Measurements from ENCODE around the gene PNLIPRP2. TPM values are rescaled to one million over a fixed set of nuclear protein-coding genes. Genes with fewer than 3 reads are reported as not detected.

Gene PNLIPRP2
- total RNA-seq, 1 experiment from 2014 or later: 1.1 TPM

DNA sequence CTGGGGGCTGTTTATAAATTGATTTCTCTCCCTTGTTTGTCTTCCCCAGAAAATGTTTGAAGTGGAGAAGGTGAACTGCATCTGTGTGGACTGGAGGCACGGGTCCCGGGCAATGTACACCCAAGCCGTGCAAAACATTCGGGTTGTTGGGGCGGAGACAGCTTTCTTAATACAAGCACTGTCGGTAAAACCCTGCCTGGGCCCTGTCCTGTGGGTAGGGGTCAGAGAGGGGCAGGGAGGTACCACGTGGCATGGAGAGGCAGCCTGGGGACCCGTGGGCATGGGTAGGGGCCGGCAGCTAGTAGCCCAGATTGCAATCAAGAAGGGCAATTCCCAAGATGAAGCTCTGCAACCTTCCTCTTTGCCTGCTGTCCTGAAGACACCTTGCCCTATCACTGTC lies 6.1 kb downstream of the PNLIPRP2 start:
- ChIA-PET RAD21 (ENCODE audit: low non-redundant PET in 1 of 2, low total read pairs in 2 of 2, uncharacterized antibody in 2 of 2, unreplicated experiment in 2 of 2) (interaction anchor here (0.9 to 2.7 kb wide), 4 partner anchors 145 to 548 kb away, joined by 3 to 11 read pairs (median 5); no protein-coding TSS in a partner anchor), POLR2A (interaction anchor here (0.9 kb wide), 1 partner anchor 548 kb away, joined by 3 read pairs; no protein-coding TSS in a partner anchor), CTCF (interaction anchor here (0.7 to 4.6 kb wide), 9 partner anchors 12 to 549 kb away, joined by 3 to 56 read pairs (median 4); no protein-coding TSS in a partner anchor)
- peak overlapping the region; percentile 82 for H3K4me2 ChIP-seq (ENCODE audit: low read length)
- DNase-seq (ENCODE audit: low read depth, low spot score): no peak
- intact Hi-C loops (cut with micrococcal nuclease): loop anchor here (1.0 to 2.0 kb wide), 2 partner anchors 161 to 550 kb away; no protein-coding TSS in a partner anchor
- no peaks in the 10 kb centered on the region for H3K9me3 ChIP-seq (ENCODE audit: control insufficient read depth in 1 of 2, insufficient read depth in 1 of 2, low read depth in 1 of 2, low read length in 2 of 2)
- BruUV-seq (replicated peaks): no TSS peak
- no peaks in the 10 kb centered on the region for H3K9me2 ChIP-seq (ENCODE audit: insufficient read depth)
- H4K20me1 ChIP-seq (ENCODE audit: insufficient read depth): no peaks in the 10 kb centered on the region; the same call in 1 of the 2 replicates
- H3K36me3 ChIP-seq (ENCODE audit: control insufficient read depth in 1 of 2, insufficient read depth in 2 of 2, low read length in 2 of 2): no peaks in the 10 kb centered on the region
- H3K9ac ChIP-seq (ENCODE audit: low read length): no peak overlapping the region
- no peaks in the 10 kb centered on the region for H3K27me3 ChIP-seq (ENCODE audit: insufficient read depth, low read length)
- no peak for TF ChIP-seq POLR2A (IDR thresholded peaks at IDR 0.05; ENCODE audit: borderline replicate concordance, extremely low read depth, insufficient read depth, insufficient read length)
- TF ChIP-seq ZFX (IDR thresholded peaks at IDR 0.05): no peak
- no peak for TF ChIP-seq SRF (IDR thresholded peaks at IDR 0.05; ENCODE audit: low read depth)
- TF ChIP-seq, protein P1, sequence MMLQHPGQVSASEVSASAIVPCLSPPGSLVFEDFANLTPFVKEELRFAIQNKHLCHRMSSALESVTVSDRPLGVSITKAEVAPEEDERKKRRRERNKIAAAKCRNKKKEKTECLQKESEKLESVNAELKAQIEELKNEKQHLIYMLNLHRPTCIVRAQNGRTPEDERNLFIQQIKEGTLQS (IDR thresholded peaks at IDR 0.05): no peak
- TF ChIP-seq, protein P2, sequence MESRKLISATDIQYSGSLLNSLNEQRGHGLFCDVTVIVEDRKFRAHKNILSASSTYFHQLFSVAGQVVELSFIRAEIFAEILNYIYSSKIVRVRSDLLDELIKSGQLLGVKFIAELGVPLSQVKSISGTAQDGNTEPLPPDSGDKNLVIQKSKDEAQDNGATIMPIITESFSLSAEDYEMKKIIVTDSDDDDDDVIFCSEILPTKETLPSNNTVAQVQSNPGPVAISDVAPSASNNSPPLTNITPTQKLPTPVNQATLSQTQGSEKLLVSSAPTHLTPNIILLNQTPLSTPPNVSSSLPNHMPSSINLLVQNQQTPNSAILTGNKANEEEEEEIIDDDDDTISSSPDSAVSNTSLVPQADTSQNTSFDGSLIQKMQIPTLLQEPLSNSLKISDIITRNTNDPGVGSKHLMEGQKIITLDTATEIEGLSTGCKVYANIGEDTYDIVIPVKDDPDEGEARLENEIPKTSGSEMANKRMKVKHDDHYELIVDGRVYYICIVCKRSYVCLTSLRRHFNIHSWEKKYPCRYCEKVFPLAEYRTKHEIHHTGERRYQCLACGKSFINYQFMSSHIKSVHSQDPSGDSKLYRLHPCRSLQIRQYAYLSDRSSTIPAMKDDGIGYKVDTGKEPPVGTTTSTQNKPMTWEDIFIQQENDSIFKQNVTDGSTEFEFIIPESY (IDR thresholded peaks at IDR 0.05; ENCODE audit: extremely low read depth, insufficient replicate concordance, low read length): no peak
- TF ChIP-seq YY1 (IDR thresholded peaks at IDR 0.05; ENCODE audit: extremely low read depth, insufficient replicate concordance, low read depth, low read length): no peak
- TF ChIP-seq, protein P3, sequence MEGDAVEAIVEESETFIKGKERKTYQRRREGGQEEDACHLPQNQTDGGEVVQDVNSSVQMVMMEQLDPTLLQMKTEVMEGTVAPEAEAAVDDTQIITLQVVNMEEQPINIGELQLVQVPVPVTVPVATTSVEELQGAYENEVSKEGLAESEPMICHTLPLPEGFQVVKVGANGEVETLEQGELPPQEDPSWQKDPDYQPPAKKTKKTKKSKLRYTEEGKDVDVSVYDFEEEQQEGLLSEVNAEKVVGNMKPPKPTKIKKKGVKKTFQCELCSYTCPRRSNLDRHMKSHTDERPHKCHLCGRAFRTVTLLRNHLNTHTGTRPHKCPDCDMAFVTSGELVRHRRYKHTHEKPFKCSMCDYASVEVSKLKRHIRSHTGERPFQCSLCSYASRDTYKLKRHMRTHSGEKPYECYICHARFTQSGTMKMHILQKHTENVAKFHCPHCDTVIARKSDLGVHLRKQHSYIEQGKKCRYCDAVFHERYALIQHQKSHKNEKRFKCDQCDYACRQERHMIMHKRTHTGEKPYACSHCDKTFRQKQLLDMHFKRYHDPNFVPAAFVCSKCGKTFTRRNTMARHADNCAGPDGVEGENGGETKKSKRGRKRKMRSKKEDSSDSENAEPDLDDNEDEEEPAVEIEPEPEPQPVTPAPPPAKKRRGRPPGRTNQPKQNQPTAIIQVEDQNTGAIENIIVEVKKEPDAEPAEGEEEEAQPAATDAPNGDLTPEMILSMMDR (IDR thresholded peaks at IDR 0.05 in 2 of 3, conservative IDR thresholded peaks at IDR 0.05 in 1 of 3; ENCODE audit: borderline replicate concordance in 1 of 3, insufficient read depth in 1 of 3, low read depth in 2 of 3, low read length in 2 of 3): no peak
- no peak for TF ChIP-seq POLR2AphosphoS5 (IDR thresholded peaks at IDR 0.05; ENCODE audit: low read depth, low read length)
- H3K4me1 ChIP-seq (ENCODE audit: control insufficient read depth in 1 of 2, insufficient read depth in 2 of 2, low read length in 2 of 2): peaks cover 0 to 8% of the 10 kb centered on the region in 2 experiments; a peak in 1 of 4 replicates
- no peak overlapping the region for H3K27ac ChIP-seq (ENCODE audit: low read depth, low read length)
- no peaks in the 10 kb centered on the region for H3K79me2 ChIP-seq (ENCODE audit: insufficient read depth, low read length)
- ATAC-seq: no peak
- H2AFZ ChIP-seq (ENCODE audit: low read depth, low read length, poor library complexity, severe bottlenecking): no peak overlapping the region
- peak overlapping the region in 1 of 2 experiments; percentile 50; a peak in 2 of 4 replicates for H3K4me3 ChIP-seq (replicated peaks in 1 of 2; ENCODE audit: low read depth in 1 of 2, low read length in 2 of 2)

Measured in HCT116 (cell line).